DMS53 treated with DMSO at 0.1 percent for 48 hours (cell line): ENCODE data around the gene MRS2.
"Not testable (repeated sequence)": the region's sequence is repeated elsewhere in the genome, so short reads cannot be mapped to it uniquely, and the experiment has no call there.

Experiments used
- DNase-seq: peaks from one replicate; lab custom pipeline; 2025; ENCODE audit not compliant: unreplicated experiment; lab: John Stamatoyannopoulos, UW

The MRS2 gene

GRCh38 chr6:24387818-24388217 lies 14.9 kb upstream of the MRS2 start:
- DNase-seq, result no peak

GRCh38 chr6:24391208-24391607 lies 11.5 kb upstream of the MRS2 start:
- no peak for DNase-seq

GRCh38 chr6:24391756-24392405 lies 10.9 kb upstream of the MRS2 start:
- no peak for DNase-seq

- DNase-seq, result no peak
Measured at GRCh38 chr6:24394061-24394779, 8.5 kb upstream of the MRS2 start.

- DNase-seq, result no peak
Measured at GRCh38 chr6:24394780-24395437, 7.8 kb upstream of the MRS2 start.

- no peak for DNase-seq
Measured at GRCh38 chr6:24396824-24397223, 5.9 kb upstream of the MRS2 start.

- DNase-seq, result no peak
Measured at GRCh38 chr6:24397631-24398030, 5.1 kb upstream of the MRS2 start.

GRCh38 chr6:24400045-24401039 lies 2.4 kb upstream of the MRS2 start:
- not testable (repeated sequence) for DNase-seq

- DNase-seq, result no peak
Measured at GRCh38 chr6:24401458-24401857, 1.3 kb upstream of the MRS2 start.

GRCh38 chr6:24403501-24403824 lies 727 bp downstream of the MRS2 start:
- DNase-seq, result no peak

GRCh38 chr6:24405262-24405661 lies 2.5 kb downstream of the MRS2 start:
- no peak for DNase-seq

- DNase-seq, result no peak
Measured at GRCh38 chr6:24408719-24409410, 6.1 kb downstream of the MRS2 start.

GRCh38 chr6:24410622-24411021 lies 7.9 kb downstream of the MRS2 start:
- DNase-seq, result no peak

GRCh38 chr6:24412294-24412693 lies 9.6 kb downstream of the MRS2 start:
- no peak for DNase-seq

- DNase-seq, result not testable (repeated sequence)
Measured at GRCh38 chr6:24414531-24414930, 11.8 kb downstream of the MRS2 start.

GRCh38 chr6:24415753-24416152 lies 13.0 kb downstream of the MRS2 start:
- no peak for DNase-seq

- no peak for DNase-seq
Measured at GRCh38 chr6:24419526-24419925, 16.8 kb downstream of the MRS2 start.

- no peak for DNase-seq
Measured at GRCh38 chr6:24425091-24425490, 22.4 kb downstream of the MRS2 start.

GRCh38 chr6:24426729-24427446 lies 24.2 kb downstream of the MRS2 start:
- no peak for DNase-seq

- DNase-seq, result no peak
Measured at GRCh38 chr6:24428615-24429014, 25.9 kb downstream of the MRS2 start.
